ENCODE data around the gene CYP1A2.
"Not testable (repeated sequence)": the region's sequence is repeated elsewhere in the genome, so short reads cannot be mapped to it uniquely, and the experiment has no call there.

The CYP1A2 gene

DNA sequence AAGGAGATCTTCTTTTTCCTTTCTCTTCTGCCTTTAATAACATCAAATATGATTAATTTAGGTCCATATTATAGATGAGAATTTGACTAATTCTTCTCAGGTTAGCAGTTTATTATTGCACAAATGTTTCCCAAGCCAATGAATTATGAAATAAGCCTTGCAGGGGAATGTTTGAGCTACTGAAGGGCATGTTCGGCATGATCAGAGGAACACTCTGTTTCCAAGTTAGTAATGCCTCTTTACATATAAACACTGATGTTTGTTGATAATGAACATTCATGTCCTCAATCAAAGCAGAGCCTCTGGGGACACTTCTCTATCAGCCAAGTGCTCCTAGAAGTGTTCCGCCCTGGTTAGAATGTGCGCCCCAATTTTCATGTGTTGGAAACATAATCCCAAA lies 13.3 kb upstream of the CYP1A2 start:
- no peak for DNase-seq (ENCODE audit: low read depth in 2 of 2)

DNA sequence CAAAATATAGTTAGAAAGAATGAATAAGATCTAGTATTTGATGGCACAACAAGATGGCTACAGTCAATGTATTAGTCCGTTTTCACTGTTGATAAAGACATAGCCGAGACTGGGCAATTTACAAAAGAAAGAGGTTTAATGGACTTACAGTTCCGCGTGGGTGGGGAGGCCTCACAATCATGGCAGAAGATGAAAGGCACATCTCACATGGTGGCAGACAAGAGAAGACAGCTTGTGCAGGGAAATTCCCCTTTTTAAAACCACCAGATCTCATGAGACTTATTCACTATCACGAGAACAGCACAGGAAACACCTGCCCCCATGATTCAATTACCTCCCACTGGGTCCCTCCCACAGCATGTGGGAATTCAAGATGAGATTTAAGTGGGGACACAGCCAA lies 10.4 kb upstream of the CYP1A2 start:
- DNase-seq (ENCODE audit: low read depth in 2 of 2): not testable (repeated sequence)

DNA sequence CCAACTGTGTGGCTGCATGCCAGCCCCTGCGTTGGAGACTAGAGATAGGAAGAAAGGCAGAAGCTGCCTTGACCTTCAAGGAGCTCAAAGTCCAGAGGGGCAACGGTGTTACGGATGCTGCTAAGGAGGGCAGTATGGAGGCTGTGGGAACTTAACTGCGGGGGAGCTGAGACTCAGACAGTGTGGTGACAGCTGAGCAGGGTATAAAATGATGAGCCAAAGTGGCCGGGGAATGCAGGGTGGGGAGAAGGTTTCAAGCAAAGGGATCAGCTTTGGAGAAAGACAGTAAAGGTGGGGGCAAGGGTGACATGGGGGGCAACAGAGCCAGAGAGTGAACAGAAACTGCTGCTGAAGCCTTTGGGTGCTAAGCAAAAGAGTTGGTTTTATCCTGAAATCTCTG lies 6.2 kb upstream of the CYP1A2 start:
- no peak for DNase-seq (ENCODE audit: low read depth in 2 of 2)

DNA sequence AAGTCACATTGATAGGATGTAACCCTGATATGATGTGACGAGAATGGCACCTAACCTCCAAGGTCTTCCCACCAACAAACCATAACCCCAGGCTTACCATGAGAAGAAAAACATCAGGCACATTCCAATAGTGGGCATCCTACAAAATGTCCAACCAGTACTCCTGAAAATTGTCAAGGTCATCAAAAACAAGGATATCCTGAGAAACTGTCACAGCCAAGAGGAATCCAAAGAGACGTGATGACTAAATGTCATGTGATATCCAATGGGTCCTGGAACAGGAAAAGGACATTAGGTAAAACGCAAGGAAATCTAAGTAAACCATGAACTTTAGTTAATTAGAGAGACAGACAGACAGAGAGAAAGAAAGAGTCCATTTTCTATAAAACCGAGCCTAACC lies 2.3 kb upstream of the CYP1A2 start:
- no peak for DNase-seq (ENCODE audit: low read depth in 2 of 2)

DNA sequence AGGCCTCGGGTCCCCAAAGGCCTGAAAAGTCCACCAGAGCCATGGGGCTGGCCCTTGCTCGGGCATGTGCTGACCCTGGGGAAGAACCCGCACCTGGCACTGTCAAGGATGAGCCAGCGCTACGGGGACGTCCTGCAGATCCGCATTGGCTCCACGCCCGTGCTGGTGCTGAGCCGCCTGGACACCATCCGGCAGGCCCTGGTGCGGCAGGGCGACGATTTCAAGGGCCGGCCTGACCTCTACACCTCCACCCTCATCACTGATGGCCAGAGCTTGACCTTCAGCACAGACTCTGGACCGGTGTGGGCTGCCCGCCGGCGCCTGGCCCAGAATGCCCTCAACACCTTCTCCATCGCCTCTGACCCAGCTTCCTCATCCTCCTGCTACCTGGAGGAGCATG lies 1.2 kb downstream of the CYP1A2 start:
- no peak for DNase-seq (ENCODE audit: low read depth in 2 of 2)

DNA sequence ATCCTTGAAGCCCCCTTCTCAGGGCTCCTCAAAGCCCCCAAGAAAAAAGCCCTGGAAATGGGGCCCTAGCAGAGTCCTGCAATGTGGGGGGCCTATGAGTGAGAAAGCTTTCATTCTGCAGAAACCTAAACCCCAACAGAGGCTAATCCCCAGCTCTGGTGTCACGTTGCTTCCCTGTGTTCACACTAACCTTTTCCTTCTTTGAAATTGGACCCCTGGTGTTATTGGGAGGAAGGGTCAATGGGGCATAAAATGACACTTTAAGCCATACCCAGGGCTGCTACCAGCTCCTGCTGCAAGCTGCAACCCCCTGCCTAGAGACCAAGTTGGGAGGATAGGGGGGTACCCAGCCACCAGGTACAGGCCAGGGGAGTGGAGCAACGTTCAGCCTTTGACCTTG lies 2.1 kb downstream of the CYP1A2 start:
- DNase-seq (ENCODE audit: low read depth in 2 of 2): no peak

DNA sequence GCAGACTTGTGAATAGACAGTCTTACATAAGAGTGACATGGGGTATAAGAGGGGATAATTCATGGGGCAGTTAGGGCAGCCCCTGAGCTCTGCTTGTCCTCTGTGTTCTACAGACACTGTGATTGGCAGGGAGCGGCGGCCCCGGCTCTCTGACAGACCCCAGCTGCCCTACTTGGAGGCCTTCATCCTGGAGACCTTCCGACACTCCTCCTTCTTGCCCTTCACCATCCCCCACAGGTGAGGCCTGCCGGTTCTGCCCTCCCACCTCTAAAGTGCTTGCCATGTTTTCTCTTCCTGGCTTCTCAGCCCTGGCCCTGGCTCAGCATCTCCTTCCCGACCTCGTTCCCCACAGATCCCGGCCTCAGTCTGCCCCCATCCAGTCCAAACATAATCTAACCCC lies 3.4 kb downstream of the CYP1A2 start:
- no peak for DNase-seq (ENCODE audit: low read depth in 2 of 2)

DNA sequence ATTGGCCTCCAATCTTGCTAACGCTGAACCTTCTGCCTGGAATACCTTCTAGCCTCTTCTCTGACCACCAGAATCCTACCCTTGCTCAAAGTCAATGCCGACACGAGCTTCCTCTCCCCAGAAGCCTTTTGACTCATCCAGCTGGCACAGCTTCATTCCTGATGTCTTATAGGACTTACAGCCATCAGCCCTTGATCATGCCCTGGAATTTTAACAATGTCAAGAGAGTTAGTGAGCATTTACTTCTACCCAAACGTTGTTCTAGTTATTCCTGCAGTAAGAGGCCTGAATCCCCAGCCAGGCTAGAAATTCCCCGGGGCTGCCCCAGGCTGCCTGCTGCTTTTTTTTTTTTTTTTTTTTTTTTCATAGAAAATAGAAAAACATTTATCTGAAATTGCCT lies 3.9 kb downstream of the CYP1A2 start:
- DNase-seq (ENCODE audit: low read depth in 2 of 2): no peak

DNA sequence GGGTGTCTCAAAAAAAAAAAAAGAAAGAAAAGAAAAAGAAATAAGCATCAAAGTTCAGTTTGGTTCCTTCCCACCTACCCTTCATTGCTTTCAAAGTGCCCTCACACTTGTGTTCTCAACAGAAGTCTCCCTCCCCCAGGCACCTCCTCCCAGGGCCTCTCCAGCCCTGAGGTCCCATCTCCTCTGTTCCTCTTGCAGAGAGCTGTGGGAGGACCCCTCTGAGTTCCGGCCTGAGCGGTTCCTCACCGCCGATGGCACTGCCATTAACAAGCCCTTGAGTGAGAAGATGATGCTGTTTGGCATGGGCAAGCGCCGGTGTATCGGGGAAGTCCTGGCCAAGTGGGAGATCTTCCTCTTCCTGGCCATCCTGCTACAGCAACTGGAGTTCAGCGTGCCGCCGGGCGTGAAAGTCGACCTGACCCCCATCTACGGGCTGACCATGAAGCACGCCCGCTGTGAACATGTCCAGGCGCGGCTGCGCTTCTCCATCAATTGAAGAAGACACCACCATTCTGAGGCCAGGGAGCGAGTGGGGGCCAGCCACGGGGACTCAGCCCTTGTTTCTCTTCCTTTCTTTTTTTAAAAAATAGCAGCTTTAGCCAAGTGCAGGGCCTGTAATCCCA lies 6.1 kb downstream of the CYP1A2 start:
- no peak for DNase-seq (ENCODE audit: low read depth in 2 of 2)

DNA sequence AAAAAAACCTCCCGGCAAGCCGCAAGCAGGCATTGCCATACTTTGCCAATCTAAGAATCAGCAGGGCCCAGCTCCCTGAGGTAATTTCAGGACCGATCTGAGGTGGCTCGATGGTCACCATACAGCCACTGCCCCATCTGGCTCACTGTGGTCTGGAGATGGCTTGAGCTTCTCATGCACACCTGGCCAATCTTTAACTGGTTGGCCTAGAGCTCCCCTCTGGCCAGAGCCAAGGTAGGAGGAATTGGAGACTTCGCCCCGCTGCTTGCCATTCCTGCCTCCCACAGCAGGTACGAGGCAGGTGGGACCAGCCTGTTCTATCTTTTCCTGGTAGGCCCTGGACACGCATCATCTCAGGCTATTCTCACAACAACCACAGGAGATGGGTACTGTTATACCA lies 10.1 kb downstream of the CYP1A2 start:
- DNase-seq (ENCODE audit: low read depth in 2 of 2): no peak

DNA sequence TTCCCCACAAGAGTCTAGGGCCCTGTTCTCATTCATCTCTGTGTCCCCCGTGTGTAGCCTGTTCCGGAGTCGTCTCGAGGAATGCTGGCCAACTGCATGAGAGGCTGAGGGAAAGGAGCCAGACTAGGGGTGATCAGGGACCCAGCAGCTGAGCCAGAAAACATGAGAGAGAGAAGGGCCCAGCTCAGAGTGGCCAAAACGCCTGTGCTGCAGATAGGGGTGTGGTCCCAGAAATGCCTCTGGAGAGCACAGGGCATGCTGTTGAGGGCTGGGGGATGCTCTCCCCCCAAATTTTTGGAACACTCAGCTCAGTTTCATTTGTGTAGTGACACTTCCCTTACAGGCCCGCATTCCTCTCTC lies 14.1 kb downstream of the CYP1A2 start:
- no peak for DNase-seq (ENCODE audit: low read depth in 2 of 2)

DNA sequence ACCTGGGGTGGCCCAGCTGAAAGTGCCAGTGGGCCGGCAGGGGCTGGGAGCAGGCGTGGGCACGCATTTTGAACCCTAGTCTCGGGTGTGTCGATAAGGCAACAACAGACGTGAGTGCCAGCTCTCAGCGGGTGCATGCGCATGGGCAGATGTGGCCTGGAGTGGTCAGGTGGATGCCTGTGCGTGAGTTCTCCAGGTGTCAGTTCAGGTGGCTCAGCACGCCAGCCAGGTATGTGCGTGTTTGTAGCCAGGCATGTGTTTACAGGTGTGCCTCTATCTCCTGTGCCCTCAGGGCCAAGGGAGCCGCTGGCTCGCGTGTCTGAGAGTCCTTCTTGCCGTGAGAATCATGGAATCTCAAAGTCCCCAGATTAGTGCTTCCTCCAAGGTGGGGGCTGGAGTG lies 14.8 kb downstream of the CYP1A2 start:
- DNase-seq (ENCODE audit: low read depth in 2 of 2): no peak

DNA sequence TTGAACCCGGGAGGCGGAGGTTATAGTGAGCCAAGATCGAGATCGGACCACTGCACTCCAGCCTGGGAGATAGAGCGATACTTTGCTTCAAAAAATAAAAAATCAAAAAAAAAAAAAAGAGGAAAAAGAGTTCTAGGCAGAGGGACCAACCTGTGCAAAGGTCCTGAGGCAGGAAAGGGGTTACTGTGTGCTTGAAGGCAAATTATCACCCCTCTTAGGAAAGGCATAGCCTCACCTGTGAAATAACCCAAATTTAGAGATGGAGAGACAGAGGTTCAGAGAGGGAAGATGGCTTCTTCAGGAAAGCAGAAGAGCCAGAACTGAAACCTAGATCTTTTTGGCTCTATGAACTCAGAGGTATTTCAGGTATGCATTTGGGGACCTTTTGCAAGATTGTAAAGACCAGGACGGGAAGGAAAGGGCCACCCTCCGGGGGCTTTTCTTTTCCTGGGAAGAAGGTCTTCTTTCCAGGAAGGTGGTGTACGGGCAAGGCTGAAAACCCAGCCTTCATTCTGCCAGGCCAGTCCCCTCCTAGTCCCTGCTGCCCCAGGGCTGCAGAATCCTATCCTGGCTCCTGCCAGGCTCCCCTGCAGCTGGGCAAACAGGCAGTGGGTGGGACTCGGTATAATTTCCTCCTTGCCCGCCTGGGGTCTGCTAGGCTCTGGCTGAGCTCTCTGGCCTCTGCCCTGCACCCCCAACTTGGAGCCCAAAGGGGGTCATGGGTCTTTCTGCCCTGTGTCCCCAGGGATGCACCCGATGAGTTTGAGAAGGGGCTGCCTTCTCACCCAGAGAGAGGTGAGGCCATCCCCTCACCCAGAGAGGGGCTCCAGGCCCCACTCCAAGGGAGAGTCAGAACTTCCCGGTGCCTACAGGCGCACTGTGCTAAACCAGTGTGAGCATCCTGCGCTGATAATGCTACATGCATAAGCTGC lies 18.8 kb downstream of the CYP1A2 start:
- DNase-seq (ENCODE audit: low read depth in 2 of 2): no peak

DNA sequence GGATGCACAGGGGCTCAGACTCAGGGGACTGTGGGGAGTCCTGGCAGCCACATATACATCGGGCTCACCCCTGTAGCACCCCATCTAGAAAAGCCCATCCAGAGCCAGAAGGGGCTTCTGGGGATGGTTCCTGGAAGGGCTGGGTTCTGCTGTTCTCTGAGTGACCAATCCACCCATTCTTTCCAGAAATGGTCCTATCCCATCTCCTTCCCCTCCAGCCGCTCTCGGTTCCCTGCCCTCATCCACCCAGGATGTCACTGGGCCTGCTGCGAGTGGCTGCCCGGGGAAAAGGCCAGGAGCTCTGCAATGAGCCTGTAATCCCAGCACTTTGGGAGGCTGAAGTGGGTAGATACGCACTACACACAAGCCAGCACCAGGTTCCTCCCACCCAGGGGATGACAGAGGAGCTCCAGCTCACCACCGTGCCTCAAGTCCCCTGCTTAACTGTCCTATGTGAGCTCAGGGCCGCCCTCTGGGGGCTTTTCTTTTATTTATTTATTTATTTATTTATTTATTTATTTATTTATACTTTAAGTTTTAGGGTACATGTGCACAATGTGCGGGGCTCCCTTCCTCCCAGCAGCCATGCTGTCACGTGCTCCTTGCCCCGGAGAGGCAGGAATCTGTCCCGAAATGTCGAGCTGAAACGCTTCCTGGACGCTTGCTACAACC lies 19.6 kb downstream of the CYP1A2 start:
- DNase-seq (ENCODE audit: low read depth in 2 of 2): no peak

DNA sequence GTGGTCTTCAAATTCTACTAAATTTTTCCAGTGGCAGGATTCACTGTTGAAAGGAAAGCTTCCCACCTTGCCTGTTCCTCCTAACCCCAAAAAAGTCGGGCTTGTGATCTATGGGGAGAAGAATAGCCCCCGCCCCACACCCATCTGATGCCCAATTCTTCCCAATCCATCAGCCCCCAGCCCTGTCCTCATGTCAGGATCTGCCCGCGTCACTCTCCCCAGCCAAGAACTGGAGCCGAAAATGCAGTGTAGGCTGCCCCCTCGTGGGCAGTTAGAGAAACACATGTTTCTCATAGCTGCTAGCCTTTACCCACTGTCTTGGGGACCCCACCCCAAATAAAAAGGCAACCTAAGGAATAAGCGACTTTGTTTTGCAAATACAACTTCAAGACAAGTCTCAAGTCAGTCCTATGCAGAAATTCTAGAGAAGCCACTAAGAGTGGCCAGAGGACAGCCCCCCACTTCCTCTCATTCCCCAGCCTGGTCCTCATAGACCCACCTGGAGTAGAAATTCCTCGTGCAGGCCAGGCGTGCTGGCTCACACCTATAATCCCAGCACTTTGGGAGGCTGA lies 20.2 kb downstream of the CYP1A2 start:
- no peak for DNase-seq (ENCODE audit: low read depth in 2 of 2)

DNA sequence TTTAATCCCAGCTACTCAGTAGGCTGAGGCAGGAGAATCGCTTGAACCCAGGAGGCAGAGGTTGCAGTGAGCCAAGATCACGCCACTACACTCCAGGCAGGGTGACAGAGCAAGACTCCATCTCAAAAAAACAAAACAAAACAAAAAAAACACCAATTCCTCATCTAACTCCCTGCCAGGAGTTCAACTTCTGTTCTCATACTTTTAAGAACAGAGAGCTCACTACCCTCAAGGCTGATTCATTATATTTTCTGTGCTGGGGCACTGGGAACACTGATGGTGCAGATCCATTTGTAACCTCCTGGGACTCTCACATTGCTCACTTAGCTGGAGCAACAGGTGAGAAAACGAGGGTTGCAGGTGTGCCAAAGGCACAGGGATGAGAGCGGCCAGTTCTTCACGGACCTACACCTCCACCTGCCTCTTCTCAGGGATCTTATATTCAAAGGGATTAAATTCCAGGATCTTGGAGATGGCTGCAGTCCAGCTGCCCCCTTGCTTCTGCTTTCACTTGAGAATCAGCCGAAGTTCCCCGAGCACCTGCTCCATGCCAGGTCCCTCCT lies 20.9 kb downstream of the CYP1A2 start:
- no peak for DNase-seq (ENCODE audit: low read depth in 2 of 2)

DNA sequence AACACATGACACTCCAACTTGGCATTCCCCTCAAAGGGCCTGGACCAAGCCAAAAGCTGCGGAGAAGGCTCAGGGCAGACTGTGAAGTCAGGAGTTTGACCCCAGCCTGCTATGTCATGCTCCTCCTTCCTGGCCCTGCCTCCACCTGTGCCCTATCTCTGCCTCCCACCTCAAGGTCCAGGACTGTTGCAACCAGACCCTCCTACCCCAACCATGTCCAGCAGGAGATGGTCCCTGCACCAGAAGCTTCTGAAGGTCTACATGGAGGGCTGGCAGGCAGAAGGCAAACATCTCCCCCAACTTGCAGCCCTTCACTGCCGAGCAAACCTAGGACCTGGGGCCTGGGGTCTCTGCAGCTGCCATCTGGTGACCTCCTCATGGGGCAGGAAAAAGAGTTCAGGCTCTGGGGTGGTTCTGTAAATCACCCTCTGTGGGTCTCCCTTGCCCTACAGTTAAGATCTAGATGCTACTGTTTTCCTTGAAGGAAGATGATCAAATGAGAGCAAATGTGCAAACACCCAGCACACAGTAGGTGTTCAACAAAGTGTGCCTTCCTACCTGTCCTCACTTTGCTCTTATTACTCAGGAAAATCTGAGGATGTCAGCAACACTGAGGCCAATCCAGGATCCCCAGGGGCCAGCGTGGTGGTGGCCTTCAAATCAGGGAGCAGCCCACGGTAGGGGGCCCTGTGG lies 21.7 kb downstream of the CYP1A2 start:
- DNase-seq (ENCODE audit: low read depth in 2 of 2): no peak

DNA sequence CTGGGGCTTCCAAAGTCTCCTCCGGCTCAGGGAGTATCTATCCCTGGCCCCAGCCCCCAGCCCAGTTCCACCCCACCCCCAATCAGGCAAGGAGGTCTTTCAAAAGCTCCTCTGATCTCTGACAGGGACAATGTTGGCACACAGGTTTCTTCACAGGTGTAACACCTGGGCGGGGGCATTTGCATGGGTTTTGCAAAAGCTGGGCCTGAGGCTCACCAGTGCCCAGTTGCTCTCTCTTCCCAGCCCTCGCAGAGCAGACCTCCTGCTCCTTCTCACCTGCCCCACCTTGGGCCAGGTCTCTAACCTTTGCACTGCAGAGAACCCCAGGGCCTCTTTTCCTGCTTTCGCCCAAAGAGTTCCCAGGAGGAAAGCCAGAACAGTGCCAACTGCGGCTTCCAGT lies 24.7 kb downstream of the CYP1A2 start:
- DNase-seq (ENCODE audit: low read depth in 2 of 2): no peak

DNA sequence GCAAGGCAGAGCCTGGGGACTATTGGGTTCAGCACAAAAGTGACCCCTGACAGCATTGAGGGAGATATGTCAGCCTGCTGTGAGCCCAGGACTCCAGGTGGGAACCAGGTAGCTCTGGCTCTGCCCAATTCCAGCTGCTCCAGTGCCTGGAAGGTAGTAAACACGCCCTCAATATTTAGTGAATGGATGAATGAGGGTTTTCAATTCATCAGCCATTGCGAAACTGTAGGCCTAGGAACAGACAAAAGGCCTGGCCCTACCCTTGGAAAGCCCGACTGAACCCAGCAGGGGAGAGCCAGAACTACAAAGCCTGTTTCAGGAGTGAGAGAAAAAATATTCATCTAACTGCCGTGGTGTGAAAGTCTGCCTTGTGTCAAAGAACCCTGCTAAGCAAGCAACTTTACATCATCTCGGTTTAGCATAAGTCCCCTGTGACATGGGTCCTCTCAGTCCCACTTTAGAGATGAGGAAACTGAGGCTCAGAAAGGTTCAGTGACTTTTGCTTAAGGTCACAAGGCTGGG lies 25.1 kb downstream of the CYP1A2 start:
- DNase-seq (ENCODE audit: low read depth in 2 of 2): no peak

DNA sequence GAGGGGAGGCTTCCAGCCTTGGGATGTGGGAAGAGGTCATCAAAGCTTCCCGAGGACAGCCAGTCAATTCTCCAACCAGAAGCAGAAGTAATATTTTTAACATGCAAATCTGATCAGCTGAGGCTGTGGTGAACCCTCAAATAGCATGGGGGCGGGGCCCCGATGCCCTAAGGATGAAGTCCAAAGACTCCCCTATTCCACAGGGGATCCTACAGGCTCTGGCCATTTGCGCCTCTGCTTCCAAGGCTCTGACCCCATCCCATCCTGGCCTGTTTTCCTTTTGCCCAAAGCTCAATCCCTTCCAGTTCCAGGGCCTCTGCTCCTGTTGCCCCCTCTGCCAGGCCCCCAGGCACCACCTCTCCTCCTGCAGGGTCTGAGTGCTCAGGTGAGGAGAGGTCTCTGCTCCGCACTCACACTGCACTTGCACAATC lies 26.5 kb downstream of the CYP1A2 start:
- DNase-seq (ENCODE audit: low read depth in 2 of 2): no peak

DNA sequence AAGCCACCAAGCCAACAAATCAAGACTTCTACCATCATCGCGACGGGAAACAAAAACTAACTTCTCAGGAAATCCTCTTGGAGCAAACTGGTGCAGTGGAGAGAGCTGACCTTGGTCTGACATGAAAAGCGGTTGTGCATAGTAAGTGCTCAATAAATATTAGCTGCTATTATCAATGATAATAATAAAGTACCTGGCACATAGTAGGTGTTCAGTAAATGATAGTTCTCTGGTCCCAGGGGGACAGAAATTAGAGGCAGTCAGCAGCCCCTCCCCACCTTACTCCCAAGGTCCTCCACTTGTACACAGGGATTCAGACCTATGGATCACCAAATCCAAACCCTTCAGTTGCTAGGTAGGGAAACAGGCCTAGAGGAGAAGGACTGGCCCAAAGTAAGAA lies 27.2 kb downstream of the CYP1A2 start:
- DNase-seq (ENCODE audit: low read depth in 2 of 2): no peak

Data from stimulated activated CD8-positive, alpha-beta memory T cell treated with anti-CD3 and anti-CD28 coated beads, Interleukin-2, amount 100 ng/mL, for 1 hour (primary cell).